Keratinocyte (primary cell): Measurements from ENCODE around the gene RXRA.

Source experiments
- EZH2 ChIP-seq: IDR thresholded peaks from one replicate; pipeline ENCODE4 v1.6.1; 2012; ENCODE audit warnings: inconsistent platforms, mild to moderate bottlenecking, low read length, moderate library complexity
- TF ChIP-seq, protein P1 (sequence below), 3 experiments: IDR thresholded peaks in 1 of 3; conservative IDR thresholded peaks in 1 of 3; optimal IDR thresholded peaks in 1 of 3; 2 replicates in 2 of 3; 3 replicates in 1 of 3; pipeline versions ENCODE3 to v1.5.1; 2011; ENCODE audit warnings: low read length in 3 of 3, mild to moderate bottlenecking in 3 of 3, moderate library complexity in 2 of 3, control low read depth in 1 of 3, inconsistent platforms in 1 of 3; ENCODE audit not compliant: insufficient read depth in 2 of 3; ENCODE audit errors: extremely low read depth in 1 of 3

- TF ChIP-seq, protein P1, sequence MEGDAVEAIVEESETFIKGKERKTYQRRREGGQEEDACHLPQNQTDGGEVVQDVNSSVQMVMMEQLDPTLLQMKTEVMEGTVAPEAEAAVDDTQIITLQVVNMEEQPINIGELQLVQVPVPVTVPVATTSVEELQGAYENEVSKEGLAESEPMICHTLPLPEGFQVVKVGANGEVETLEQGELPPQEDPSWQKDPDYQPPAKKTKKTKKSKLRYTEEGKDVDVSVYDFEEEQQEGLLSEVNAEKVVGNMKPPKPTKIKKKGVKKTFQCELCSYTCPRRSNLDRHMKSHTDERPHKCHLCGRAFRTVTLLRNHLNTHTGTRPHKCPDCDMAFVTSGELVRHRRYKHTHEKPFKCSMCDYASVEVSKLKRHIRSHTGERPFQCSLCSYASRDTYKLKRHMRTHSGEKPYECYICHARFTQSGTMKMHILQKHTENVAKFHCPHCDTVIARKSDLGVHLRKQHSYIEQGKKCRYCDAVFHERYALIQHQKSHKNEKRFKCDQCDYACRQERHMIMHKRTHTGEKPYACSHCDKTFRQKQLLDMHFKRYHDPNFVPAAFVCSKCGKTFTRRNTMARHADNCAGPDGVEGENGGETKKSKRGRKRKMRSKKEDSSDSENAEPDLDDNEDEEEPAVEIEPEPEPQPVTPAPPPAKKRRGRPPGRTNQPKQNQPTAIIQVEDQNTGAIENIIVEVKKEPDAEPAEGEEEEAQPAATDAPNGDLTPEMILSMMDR (optimal IDR thresholded peaks at IDR 0.05 in 1 of 3, IDR thresholded peaks at IDR 0.05 in 1 of 3, conservative IDR thresholded peaks at IDR 0.05 in 1 of 3; ENCODE audit: extremely low read depth in 1 of 3, insufficient read depth in 2 of 3, low read length in 3 of 3), result no peak
- no peak for TF ChIP-seq EZH2
Measured at GRCh38 chr9:134436911-134437310, 110.7 kb downstream of the RXRA start.
